ENCODE results near the gene GOLGA2. TPM values are rescaled to one million over a fixed set of nuclear protein-coding genes. Genes with fewer than 3 reads are reported as not detected.

GOLGA2 gene
- total and polyA plus RNA-seq, 2 of the 13 experiments (the other 11 are each of a cell fraction or from before 2014, with no cell fraction given) = 45.3 to 45.8 TPM

- TF ChIP-seq, protein P1, sequence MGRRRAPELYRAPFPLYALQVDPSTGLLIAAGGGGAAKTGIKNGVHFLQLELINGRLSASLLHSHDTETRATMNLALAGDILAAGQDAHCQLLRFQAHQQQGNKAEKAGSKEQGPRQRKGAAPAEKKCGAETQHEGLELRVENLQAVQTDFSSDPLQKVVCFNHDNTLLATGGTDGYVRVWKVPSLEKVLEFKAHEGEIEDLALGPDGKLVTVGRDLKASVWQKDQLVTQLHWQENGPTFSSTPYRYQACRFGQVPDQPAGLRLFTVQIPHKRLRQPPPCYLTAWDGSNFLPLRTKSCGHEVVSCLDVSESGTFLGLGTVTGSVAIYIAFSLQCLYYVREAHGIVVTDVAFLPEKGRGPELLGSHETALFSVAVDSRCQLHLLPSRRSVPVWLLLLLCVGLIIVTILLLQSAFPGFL (CRISPR knock-in tag; IDR thresholded peaks at IDR 0.05) = no peak
- TF ChIP-seq BRD4 (CRISPR knock-in tag; IDR thresholded peaks at IDR 0.05) (no peak), TEAD3 (CRISPR knock-in tag; optimal IDR thresholded peaks at IDR 0.05; ENCODE audit: borderline replicate concordance) (no peak), NPAS2 (CRISPR knock-in tag; IDR thresholded peaks at IDR 0.05; ENCODE audit: borderline replicate concordance) (no peak), ISL2 (CRISPR knock-in tag; IDR thresholded peaks at IDR 0.05) (0 out of 2 replicates have a peak, but pooled peaks have one; percentile 3), YY1 (IDR thresholded peaks at IDR 0.05; ENCODE audit: insufficient read depth, insufficient replicate concordance, low read depth, low read length) (peak; percentile 67), CEBPG (CRISPR knock-in tag; IDR thresholded peaks at IDR 0.05) (no peak; the same call in 1 of the 2 replicates), GATAD1 (CRISPR knock-in tag; IDR thresholded peaks at IDR 0.05) (peak; percentile 85), SIX1 (CRISPR knock-in tag; IDR thresholded peaks at IDR 0.05; ENCODE audit: borderline replicate concordance) (no peak), ZBTB38 (CRISPR knock-in tag; IDR thresholded peaks at IDR 0.05) (no peak), GZF1 (CRISPR knock-in tag; IDR thresholded peaks at IDR 0.05) (0 out of 2 replicates have a peak, but pooled peaks have one; percentile 33), ATF7-NPFF (CRISPR knock-in tag; IDR thresholded peaks at IDR 0.05; ENCODE audit: low read depth) (0 out of 2 replicates have a peak, but pooled peaks have one; percentile 42), ZNF230 (CRISPR knock-in tag; IDR thresholded peaks at IDR 0.05) (0 out of 2 replicates have a peak, but pooled peaks have one; percentile 1), FOXA1 (IDR thresholded peaks at IDR 0.05) (no peak), FOXA1 (CRISPR knock-in tag; IDR thresholded peaks at IDR 0.05) (no peak), ZNF281 (CRISPR knock-in tag; IDR thresholded peaks at IDR 0.05; ENCODE audit: borderline replicate concordance) (no peak), NFRKB (IDR thresholded peaks at IDR 0.05) (no peak)
- TF ChIP-seq, protein P2, sequence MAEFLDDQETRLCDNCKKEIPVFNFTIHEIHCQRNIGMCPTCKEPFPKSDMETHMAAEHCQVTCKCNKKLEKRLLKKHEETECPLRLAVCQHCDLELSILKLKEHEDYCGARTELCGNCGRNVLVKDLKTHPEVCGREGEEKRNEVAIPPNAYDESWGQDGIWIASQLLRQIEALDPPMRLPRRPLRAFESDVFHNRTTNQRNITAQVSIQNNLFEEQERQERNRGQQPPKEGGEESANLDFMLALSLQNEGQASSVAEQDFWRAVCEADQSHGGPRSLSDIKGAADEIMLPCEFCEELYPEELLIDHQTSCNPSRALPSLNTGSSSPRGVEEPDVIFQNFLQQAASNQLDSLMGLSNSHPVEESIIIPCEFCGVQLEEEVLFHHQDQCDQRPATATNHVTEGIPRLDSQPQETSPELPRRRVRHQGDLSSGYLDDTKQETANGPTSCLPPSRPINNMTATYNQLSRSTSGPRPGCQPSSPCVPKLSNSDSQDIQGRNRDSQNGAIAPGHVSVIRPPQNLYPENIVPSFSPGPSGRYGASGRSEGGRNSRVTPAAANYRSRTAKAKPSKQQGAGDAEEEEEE (CRISPR knock-in tag; IDR thresholded peaks at IDR 0.05; ENCODE audit: borderline replicate concordance) = no peak
- TF ChIP-seq, protein P3, sequence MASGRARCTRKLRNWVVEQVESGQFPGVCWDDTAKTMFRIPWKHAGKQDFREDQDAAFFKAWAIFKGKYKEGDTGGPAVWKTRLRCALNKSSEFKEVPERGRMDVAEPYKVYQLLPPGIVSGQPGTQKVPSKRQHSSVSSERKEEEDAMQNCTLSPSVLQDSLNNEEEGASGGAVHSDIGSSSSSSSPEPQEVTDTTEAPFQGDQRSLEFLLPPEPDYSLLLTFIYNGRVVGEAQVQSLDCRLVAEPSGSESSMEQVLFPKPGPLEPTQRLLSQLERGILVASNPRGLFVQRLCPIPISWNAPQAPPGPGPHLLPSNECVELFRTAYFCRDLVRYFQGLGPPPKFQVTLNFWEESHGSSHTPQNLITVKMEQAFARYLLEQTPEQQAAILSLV (CRISPR knock-in tag; IDR thresholded peaks at IDR 0.05; ENCODE audit: borderline replicate concordance) = no peak
- TF ChIP-seq, protein P4, sequence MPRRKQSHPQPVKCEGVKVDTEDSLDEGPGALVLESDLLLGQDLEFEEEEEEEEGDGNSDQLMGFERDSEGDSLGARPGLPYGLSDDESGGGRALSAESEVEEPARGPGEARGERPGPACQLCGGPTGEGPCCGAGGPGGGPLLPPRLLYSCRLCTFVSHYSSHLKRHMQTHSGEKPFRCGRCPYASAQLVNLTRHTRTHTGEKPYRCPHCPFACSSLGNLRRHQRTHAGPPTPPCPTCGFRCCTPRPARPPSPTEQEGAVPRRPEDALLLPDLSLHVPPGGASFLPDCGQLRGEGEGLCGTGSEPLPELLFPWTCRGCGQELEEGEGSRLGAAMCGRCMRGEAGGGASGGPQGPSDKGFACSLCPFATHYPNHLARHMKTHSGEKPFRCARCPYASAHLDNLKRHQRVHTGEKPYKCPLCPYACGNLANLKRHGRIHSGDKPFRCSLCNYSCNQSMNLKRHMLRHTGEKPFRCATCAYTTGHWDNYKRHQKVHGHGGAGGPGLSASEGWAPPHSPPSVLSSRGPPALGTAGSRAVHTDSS (CRISPR knock-in tag; conservative IDR thresholded peaks at IDR 0.05) = no peak
- TF ChIP-seq, protein P5, sequence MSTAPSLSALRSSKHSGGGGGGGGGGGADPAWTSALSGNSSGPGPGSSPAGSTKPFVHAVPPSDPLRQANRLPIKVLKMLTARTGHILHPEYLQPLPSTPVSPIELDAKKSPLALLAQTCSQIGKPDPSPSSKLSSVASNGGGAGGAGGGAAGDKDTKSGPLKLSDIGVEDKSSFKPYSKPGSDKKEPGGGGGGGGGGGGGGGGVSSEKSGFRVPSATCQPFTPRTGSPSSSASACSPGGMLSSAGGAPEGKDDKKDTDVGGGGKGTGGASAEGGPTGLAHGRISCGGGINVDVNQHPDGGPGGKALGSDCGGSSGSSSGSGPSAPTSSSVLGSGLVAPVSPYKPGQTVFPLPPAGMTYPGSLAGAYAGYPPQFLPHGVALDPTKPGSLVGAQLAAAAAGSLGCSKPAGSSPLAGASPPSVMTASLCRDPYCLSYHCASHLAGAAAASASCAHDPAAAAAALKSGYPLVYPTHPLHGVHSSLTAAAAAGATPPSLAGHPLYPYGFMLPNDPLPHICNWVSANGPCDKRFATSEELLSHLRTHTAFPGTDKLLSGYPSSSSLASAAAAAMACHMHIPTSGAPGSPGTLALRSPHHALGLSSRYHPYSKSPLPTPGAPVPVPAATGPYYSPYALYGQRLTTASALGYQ (CRISPR knock-in tag; IDR thresholded peaks at IDR 0.05) = no peak
Measured at GRCh38 chr9:128276008-128276573, 284 bp upstream of the GOLGA2 start, which contains the start of gene SWI5 (continued).

Data from HepG2 (cell line).